ENCODE data around the gene SRSF6.
"Not testable (repeated sequence)": the region's sequence is repeated elsewhere in the genome, so short reads cannot be mapped to it uniquely, and the experiment has no call there.

Gene SRSF6

DNA sequence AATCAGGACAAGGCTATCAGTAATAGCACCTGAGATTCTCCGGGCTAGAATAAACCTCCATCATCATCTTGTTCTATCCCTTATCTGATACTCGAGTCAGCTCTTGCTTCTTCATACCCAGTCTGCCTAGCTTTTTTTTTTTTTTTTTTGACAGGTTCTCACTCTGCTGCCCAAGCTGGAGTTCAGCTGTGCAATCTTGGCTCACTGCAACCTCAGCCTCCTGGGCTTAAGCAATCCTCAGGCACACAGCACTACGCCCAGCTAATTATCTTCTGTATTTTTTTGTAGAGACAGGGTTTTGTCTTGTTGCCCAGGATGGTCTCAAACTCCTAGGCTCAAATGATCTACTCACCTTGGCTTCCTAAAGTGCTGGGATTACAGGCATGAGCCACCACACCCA is 19.5 kb downstream of the SRSF6 start:
- no peak for DNase-seq (ENCODE audit: low read depth)

DNA sequence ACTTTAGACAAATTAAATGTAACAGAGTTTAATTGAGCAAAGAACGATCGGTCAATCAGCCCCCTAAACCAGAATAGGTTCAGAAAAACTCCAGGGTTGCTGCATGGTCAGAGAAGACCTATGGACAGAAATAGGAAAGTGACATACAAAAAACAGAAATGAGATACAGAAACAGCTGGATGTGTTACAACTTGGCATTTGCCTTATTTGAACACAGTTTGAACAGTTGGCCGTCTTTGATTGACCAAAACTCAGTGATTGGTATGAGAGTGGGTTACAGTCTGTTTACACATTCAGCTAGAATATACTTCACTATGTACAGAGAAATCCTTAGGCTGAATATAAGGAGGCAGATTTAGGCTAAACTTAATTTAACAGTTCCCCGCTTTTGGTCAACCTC is 19.9 kb downstream of the SRSF6 start:
- no peak for DNase-seq (ENCODE audit: low read depth)

GRCh38 chr20:43490038-43490437 is 32.3 kb downstream of the SRSF6 start:
- no peak for DNase-seq (ENCODE audit: low read depth)

- DNase-seq (ENCODE audit: low read depth): no peak
Observed at GRCh38 chr20:43492101-43492500, 34.4 kb downstream of the SRSF6 start.

DNA sequence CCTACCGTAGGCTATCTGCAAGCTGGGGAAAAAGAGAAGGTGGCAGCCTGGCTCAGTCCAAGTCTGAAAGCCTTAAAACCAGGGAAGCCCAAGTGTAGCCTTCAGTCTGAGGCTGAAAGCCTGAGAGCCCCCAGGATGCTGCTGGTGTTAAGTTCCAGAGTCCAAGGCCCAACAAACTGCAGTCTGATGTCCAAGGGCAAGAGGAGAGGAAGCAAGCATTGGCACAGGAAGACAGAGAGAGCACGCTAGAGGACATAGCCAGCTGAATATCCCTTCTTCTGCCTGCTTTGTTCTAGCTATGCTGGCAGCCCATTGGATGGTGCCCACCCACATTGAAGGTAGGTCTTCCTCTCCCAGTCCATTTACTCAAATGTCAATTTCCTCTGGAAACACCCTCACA is 37.7 kb downstream of the SRSF6 start:
- DNase-seq (ENCODE audit: low read depth): no peak

DNA sequence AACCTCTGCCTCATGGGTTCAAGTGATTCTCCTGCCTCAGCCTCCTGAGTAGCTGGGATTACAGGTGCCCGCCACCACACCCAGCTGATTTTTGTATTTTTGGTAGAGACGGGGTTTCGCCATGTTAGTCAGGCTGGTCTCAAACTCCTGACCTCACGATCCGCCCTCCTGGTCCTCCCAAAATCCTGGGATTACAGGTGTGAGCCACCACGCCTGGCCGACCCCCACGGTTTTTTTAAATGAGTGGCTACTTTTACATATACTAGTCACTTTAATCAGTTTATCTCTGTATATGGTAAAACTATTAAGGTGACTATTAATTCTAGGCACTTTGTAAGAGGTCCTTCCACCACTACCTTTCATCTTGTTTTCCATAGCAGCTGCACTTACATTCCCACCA is 44.3 kb downstream of the SRSF6 start:
- DNase-seq (ENCODE audit: low read depth): not testable (repeated sequence)

DNA sequence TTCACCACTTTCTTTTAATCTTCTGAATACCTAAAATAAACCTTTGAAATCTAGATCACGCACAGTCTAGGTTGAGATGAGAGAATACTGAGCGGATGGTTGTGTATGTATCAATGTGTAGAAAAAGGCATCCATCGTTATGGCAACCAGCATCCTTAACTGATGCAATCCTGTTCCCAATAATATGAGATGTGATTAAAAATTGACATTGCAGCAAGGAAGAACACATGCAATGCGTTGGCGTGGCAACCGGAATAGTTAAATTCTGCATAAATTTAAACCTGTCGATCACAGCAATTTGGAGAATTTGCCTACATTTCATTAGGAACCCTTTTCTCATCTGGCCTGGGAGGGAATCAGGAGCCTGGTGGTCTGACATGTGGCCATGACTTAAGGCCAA is 48.5 kb downstream of the SRSF6 start:
- DNase-seq (ENCODE audit: low read depth): no peak

GRCh38 chr20:43507150-43508080 is 49.7 kb downstream of the SRSF6 start, which contains the start of gene L3MBTL1:
Gene L3MBTL1, plus strand, starts transcription at chr20:43507697. Its CDS starts 5,807 bp downstream, at chr20:43513504.
- DNase-seq (ENCODE audit: low read depth): no peak

DNA sequence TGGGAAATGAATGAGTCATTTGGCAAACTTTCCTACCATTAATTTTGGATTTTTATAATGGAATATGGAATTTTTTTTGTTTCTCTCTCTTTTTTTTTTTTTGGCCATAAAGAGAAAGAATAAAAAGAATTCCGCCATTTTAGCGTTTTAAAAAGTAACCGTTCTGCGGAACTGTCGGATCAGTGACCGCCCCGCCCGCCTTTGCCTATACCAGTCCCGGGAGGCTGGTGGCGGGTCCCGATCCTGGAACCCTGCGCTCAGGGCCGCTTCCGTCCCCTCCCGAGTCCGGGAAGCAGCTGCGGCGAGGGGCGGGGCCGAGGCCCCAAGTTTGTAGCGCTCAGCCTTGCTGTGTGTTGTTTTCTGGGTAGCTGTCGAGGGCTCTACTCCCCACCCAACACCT is 50.4 kb downstream of the SRSF6 start:
- no peak for DNase-seq (ENCODE audit: low read depth)

DNA sequence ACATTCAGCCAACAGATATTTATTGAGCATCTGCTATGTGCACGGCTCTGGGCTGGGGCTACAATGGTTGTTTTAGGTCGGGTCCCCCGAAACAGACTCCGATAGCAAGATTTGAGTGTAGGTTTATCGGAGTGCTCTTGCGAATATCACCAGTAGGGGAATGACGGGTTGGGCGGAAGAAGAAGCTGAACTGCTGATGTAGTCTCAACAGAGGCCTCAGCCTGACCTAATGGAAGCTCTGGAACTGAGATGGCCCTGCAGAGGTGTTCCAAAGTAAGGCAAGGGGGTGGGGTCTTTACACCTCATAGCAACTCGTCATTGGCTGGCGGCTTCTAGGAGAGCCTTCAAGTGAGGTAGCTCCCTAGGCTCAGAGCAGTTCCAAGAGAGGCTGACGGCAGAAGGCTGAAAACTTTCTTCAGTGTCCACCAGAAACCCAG is 50.9 kb downstream of the SRSF6 start:
- no peak for DNase-seq (ENCODE audit: low read depth)

DNA sequence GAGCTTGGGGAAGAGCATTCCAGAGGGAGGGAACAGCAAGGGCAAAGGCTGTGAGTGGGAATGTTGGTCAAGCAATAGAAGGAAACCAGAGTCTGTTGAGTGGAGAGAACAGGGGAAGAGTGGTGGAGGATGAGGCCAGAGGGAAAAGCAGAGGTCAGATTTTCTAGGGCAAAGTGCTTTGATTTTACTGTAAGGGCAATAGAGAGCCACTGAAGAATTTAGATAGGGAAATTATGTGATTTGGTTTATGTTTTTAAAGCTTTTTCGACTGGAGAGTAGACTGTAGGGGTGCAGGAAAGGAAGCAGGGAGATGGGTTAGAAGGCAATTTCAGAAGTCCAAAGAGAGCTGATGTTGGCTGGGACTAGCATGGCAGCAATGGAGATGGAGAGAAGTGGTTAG is 54.2 kb downstream of the SRSF6 start:
- no peak for DNase-seq (ENCODE audit: low read depth)

DNA sequence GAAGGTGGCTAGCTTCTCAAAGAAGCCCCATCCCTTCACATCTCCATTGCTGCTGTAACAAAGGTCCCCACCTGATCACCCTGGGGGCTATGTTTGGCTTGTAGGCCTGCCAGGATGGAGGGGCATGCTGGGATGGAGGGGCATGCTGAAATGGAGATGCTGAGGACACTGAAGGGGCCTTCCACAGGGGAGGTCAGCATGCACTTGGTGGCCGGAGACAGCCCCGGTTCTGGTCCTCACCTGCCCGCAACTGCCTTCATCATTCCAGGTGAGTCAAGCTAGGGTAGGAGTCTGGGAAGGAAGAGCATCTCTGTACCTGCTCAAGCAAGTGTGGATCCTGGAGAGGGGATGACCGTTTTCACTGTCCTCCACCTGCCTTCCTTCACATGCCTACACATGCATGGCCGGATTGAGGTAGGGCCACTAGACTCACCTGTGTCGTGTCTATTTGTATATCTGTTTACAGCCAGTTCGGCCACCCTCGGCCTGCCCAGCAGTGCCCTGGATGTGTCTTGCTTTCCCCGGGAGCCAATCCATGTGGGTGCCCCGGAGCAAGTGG is 55.8 kb downstream of the SRSF6 start:
- DNase-seq (ENCODE audit: low read depth): no peak
